ENCODE results near the gene TSPAN17. TPM values are rescaled to one million over a fixed set of nuclear protein-coding genes. Genes with fewer than 3 reads are reported as not detected.

The TSPAN17 gene
- total RNA-seq, 2 donors from 2014 or later: 24.1 to 37.6 TPM

DNA sequence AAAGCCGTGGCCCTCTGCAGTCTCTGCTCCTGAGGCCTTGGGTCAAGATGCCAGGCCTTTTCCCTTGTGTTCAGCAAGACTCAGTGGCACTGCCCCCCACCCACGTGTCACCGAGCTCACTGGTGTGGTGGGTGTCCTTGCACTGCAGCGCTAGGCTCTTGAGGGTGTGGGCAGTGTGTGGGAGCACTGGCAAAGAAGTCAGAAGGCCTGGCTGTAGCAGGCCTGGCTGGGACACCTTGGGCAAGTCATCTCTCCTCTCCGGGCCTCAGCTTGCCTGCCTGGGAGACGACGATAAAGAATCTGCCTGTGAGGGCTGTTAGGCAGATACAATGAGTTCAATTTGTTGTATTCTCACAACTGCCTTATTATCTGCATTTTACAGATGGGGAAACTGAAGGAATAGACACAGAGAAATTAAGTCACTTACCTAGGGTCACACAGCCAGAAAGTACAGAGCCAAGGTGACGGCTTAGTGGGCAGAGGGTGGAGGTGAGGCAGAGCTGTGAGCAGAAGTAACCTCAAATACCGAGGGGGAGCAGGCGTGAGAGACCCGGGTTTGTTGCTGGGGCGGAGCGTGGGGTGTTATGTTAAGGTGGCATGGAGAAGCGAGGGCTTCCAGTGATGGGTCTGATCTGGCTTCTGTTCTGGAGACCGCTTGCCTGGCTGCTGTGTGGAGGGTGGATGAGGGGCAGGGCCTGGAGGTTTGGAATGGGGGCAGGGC lies 1.4 kb downstream of the TSPAN17 start:
- no peak overlapping the region for H3K4me3 ChIP-seq
- TF ChIP-seq, protein P1, sequence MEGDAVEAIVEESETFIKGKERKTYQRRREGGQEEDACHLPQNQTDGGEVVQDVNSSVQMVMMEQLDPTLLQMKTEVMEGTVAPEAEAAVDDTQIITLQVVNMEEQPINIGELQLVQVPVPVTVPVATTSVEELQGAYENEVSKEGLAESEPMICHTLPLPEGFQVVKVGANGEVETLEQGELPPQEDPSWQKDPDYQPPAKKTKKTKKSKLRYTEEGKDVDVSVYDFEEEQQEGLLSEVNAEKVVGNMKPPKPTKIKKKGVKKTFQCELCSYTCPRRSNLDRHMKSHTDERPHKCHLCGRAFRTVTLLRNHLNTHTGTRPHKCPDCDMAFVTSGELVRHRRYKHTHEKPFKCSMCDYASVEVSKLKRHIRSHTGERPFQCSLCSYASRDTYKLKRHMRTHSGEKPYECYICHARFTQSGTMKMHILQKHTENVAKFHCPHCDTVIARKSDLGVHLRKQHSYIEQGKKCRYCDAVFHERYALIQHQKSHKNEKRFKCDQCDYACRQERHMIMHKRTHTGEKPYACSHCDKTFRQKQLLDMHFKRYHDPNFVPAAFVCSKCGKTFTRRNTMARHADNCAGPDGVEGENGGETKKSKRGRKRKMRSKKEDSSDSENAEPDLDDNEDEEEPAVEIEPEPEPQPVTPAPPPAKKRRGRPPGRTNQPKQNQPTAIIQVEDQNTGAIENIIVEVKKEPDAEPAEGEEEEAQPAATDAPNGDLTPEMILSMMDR (IDR thresholded peaks at IDR 0.05): no peak
- ATAC-seq (no peak), DNase-seq (no peak)
- H3K4me1 ChIP-seq: peaks cover 18% of the 10 kb centered on the region
- H3K9me3 ChIP-seq: no peaks in the 10 kb centered on the region
- H3K27me3 ChIP-seq: no peaks in the 10 kb centered on the region
- 70 to 72% methylated on average over 10 to 14 of the region's 15 CpGs for WGBS, 2 donors
- intact Hi-C loops (cut with DNase I): no loop called here
- H3K36me3 ChIP-seq (replicated peaks in 1 of 2; ENCODE audit: insufficient read depth in 1 of 2, low read depth in 2 of 2): no peaks in the 10 kb centered on the region
- peak overlapping the region in 3 of 4 donors; percentile 59 to 81 (median 75) for H3K27ac ChIP-seq

DNA sequence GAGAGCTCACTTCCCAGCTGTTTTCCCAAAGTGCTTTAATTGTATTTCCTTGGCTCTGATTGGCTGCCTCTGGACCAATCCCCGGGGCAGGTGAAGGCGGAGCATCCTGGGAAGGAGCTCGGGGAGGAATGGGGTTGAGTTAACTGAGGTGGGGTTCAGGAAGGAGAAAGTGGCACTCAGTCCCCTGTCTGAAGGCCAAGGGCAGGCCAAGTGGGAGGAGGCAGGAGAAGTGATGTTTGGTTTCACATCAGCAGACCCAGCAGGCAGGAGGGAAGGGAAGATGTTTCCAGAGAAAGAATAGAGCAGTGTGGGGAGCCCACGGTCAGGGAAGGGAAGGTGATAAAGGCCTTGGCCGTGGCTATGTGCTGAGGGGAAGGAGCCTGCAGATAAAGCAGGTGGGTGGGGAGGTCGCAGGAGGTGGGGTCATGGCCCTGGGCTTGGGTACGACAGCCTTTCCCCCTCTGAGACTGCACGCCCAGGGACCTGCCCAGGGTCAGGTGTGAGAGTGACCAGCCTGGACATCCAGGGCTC lies 3.1 kb downstream of the TSPAN17 start:
- TF ChIP-seq, protein P1 (IDR thresholded peaks at IDR 0.05): no peak
- TF ChIP-seq POLR2A (IDR thresholded peaks at IDR 0.05): no peak
- no peaks in the 10 kb centered on the region for H3K27me3 ChIP-seq
- H3K4me1 ChIP-seq: peaks cover 18% of the 10 kb centered on the region
- H3K4me3 ChIP-seq: no peak overlapping the region
- H3K27ac ChIP-seq: no peak overlapping the region
- H3K9me3 ChIP-seq: no peaks in the 10 kb centered on the region
- DNase-seq: no peak
- H3K36me3 ChIP-seq (replicated peaks in 1 of 2; ENCODE audit: insufficient read depth in 1 of 2, low read depth in 2 of 2): peaks cover 0 to 3% of the 10 kb centered on the region in 2 donors
- WGBS, 2 donors: 65 to 68% methylated on average over 8 of the region's 8 CpGs
- intact Hi-C loops (cut with DNase I): loop anchor here (10.0 kb wide), 1 partner anchor 444 kb away; no protein-coding TSS in a partner anchor
- no peak for ATAC-seq

DNA sequence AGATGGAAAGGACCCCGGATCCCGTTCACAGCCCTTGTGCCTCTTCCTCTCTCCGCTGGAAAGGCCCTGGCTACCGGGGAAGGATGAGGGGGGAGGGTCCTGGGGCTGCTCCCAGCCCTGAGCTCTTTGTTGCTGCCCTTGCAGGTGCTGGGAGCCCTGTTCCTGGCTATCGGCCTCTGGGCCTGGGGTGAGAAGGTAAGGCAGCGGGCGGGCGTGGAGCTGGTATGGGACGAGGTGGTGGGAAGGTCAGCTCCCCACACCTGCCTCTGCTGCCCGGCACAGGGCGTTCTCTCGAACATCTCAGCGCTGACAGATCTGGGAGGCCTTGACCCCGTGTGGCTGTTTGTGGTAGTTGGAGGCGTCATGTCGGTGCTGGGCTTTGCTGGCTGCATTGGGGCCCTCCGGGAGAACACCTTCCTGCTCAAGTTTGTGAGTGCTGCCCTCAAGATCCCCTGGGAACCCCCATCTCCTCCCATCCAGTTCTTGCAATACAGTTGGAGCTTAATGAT lies 4.2 kb downstream of the TSPAN17 start:
- Histone ChIP-seq H3K27ac (no peak overlapping the region), H3K4me3 (no peak overlapping the region), H3K9me3 (no peaks in the 10 kb centered on the region), H3K36me3 (replicated peaks in 1 of 2; ENCODE audit: insufficient read depth in 1 of 2, low read depth in 2 of 2) (peaks cover 0 to 3% of the 10 kb centered on the region in 2 donors), H3K4me1 (peaks cover 17% of the 10 kb centered on the region), H3K27me3 (no peaks in the 10 kb centered on the region)
- no peak for DNase-seq
- no peak for ATAC-seq
- no peak for TF ChIP-seq POLR2A (IDR thresholded peaks at IDR 0.05)
- TF ChIP-seq, protein P1 (IDR thresholded peaks at IDR 0.05): no peak
- WGBS, 2 donors: 82 to 90% methylated on average over 13 to 16 of the region's 17 CpGs
- intact Hi-C loops (cut with DNase I): loop anchor here (10.0 kb wide), 1 partner anchor 443 kb away; no protein-coding TSS in a partner anchor

DNA sequence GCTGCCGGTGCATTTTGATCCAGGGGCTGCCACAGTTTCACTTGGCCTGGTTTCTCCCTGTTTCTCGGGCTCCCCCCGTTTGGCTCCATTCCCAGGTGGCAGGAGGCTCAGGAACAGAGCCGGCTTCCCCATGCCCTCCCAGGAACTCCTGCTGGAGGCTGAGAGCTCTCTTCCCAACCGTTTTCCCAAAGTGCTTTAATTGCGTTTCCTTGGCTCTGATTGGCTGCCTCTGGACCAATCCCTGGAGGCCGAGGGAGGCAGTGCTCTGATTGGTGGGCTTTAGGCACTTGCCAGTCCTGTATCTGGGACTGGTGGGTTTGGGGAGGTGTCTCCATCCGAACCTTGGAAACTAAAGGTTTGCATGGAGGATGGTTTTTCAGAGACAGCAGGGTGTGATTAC lies 4.9 kb downstream of the TSPAN17 start:
- WGBS, 2 donors: 73 to 83% methylated on average over 6 to 8 of the region's 8 CpGs
- H3K9me3 ChIP-seq: no peaks in the 10 kb centered on the region
- DNase-seq (no peak), ATAC-seq (no peak)
- H3K27ac ChIP-seq: no peak overlapping the region
- H3K4me1 ChIP-seq: peaks cover 13% of the 10 kb centered on the region
- peaks cover 0 to 3% of the 10 kb centered on the region in 2 donors for H3K36me3 ChIP-seq (replicated peaks in 1 of 2; ENCODE audit: insufficient read depth in 1 of 2, low read depth in 2 of 2)
- H3K4me3 ChIP-seq: no peak overlapping the region
- intact Hi-C loops (cut with DNase I): loop anchor here (10.0 kb wide), 1 partner anchor 443 kb away; no protein-coding TSS in a partner anchor
- no peak for TF ChIP-seq POLR2A (IDR thresholded peaks at IDR 0.05)
- TF ChIP-seq, protein P1 (IDR thresholded peaks at IDR 0.05): no peak
- no peaks in the 10 kb centered on the region for H3K27me3 ChIP-seq

All from body of pancreas (tissue), 4 donors.